GM23338 (cell line): ENCODE results near the gene WNT4. TPM values are rescaled to one million over a fixed set of nuclear protein-coding genes. Genes with fewer than 3 reads are reported as not detected.

ENCODE experiments used
- ATAC-seq: fragments of 200-7000 bp; cut with Tn5 transposase; 3 replicates; pipeline ENCODE4 v1.9.1; 2020
- DNase-seq: peaks from one replicate; pipeline ENCODE4 v3.0.0-alpha.2; 2015; ENCODE audit warnings: low spot score
- H2AFZ ChIP-seq: fragments of 200-600 bp; sonication (generic); 2 replicates; pipeline ENCODE4 v1.8.0; 2016; ENCODE audit warnings: antibody characterized with exemption, mild to moderate bottlenecking, moderate library complexity
- H3F3A ChIP-seq: fragments of 200-600 bp; sonication (generic); replicated peaks from 2 replicates; pipeline ENCODE4 v1.8.0; 2017; ENCODE audit warnings: antibody characterized with exemption, mixed run types, low read depth
- H3K27ac ChIP-seq: fragments of 200-600 bp; sonication (generic); 2 replicates; pipeline ENCODE4 v1.6.1; 2016; ENCODE audit warnings: low read depth
- H3K27me3 ChIP-seq: fragments of 200-600 bp; sonication (generic); 2 replicates; pipeline ENCODE4 v1.8.0; 2016; ENCODE audit warnings: mild to moderate bottlenecking, mixed run types, moderate library complexity; ENCODE audit not compliant: insufficient read depth
- H3K36me3 ChIP-seq: fragments of 200-600 bp; sonication (generic); 2 replicates; pipeline ENCODE4 v1.8.0; 2016; ENCODE audit warnings: mild to moderate bottlenecking; ENCODE audit not compliant: insufficient read depth
- H3K4me1 ChIP-seq: fragments of 200-600 bp; sonication (generic); 2 replicates; pipeline ENCODE4 v1.8.0; 2016; ENCODE audit warnings: mild to moderate bottlenecking, moderate library complexity; ENCODE audit not compliant: insufficient read depth
- H3K4me2 ChIP-seq: fragments of 200-600 bp; sonication (generic); 2 replicates; pipeline ENCODE4 v1.7.1; 2017; ENCODE audit warnings: mixed run types
- H3K4me3 ChIP-seq: fragments of 200-600 bp; sonication (generic); 2 replicates; pipeline ENCODE4 v1.6.1; 2016; ENCODE audit warnings: mixed run types
- H3K79me2 ChIP-seq: fragments of 200-600 bp; sonication (generic); replicated peaks from 2 replicates; pipeline ENCODE4 v1.8.0; 2017; ENCODE audit warnings: mild to moderate bottlenecking; ENCODE audit not compliant: insufficient read depth
- H3K9me2 ChIP-seq: fragments of 200-600 bp; sonication (generic); 2 replicates; pipeline ENCODE4 v1.8.0; 2017; ENCODE audit not compliant: insufficient read depth
- H4K20me1 ChIP-seq: fragments of 200-600 bp; sonication (generic); replicated peaks from 2 replicates; pipeline ENCODE4 v1.8.0; 2017; ENCODE audit warnings: mild to moderate bottlenecking; ENCODE audit not compliant: insufficient read depth
- H3K27ac Mint-ChIP-seq: 2 replicates; pipeline ENCODE4 v1.8.0; 2020; ENCODE audit warnings: inconsistent platforms, mild to moderate bottlenecking, moderate library complexity, mixed read lengths
- H3K27me3 Mint-ChIP-seq: 3 replicates; pipeline ENCODE4 v1.8.0; 2022; ENCODE audit warnings: low read depth, mild to moderate bottlenecking, moderate library complexity, mixed read lengths, inconsistent platforms; ENCODE audit not compliant: insufficient read depth, poor library complexity
- H3K36me3 Mint-ChIP-seq: 3 replicates; pipeline ENCODE4 v1.8.0; 2021; ENCODE audit warnings: low read depth, mild to moderate bottlenecking, inconsistent platforms, moderate library complexity, mixed read lengths
- H3K4me1 Mint-ChIP-seq: 3 replicates; pipeline ENCODE4 v1.8.0; 2020; ENCODE audit warnings: mild to moderate bottlenecking, inconsistent platforms, mixed read lengths
- H3K4me3 Mint-ChIP-seq: 3 replicates; pipeline ENCODE4 v1.8.0; 2021; ENCODE audit warnings: moderate library complexity, mild to moderate bottlenecking, inconsistent platforms, mixed read lengths
- H3K9me3 Mint-ChIP-seq: 3 replicates; pipeline ENCODE4 v1.8.0; 2020; ENCODE audit warnings: moderate library complexity, mild to moderate bottlenecking, inconsistent platforms, mixed read lengths
- CREB1 ChIP-seq: fragments of 250-450 bp; sonication (Bioruptor Pico); IDR thresholded peaks from 2 replicates; pipeline ENCODE4 v1.5.0; 2020; ENCODE audit warnings: low read depth, mild to moderate bottlenecking, moderate library complexity
- ETS1 ChIP-seq: IDR thresholded peaks from 2 replicates; pipeline ENCODE4 v1.6.1; 2016; ENCODE audit warnings: antibody characterized with exemption
- EZH2 ChIP-seq: fragments of 200-600 bp; sonication (generic); IDR thresholded peaks from one replicate; pipeline ENCODE4 v1.8.0; 2017; ENCODE audit warnings: antibody characterized with exemption, mild to moderate bottlenecking, low read depth; ENCODE audit not compliant: unreplicated experiment
- EZH2phosphoT487 ChIP-seq: fragments of 200-600 bp; sonication (generic); IDR thresholded peaks from one replicate; pipeline ENCODE4 v1.8.1; 2018; ENCODE audit warnings: antibody characterized with exemption; ENCODE audit not compliant: unreplicated experiment
- JUNB ChIP-seq: IDR thresholded peaks from one replicate; pipeline ENCODE4 v1.6.1; 2016; ENCODE audit warnings: antibody characterized with exemption; ENCODE audit not compliant: unreplicated experiment
- NANOG ChIP-seq: IDR thresholded peaks from 2 replicates; pipeline ENCODE4 v1.6.1; 2016; ENCODE audit warnings: antibody characterized with exemption, borderline replicate concordance
- REST ChIP-seq: IDR thresholded peaks from one replicate; pipeline ENCODE4 v1.6.1; 2018; ENCODE audit warnings: antibody characterized with exemption; ENCODE audit not compliant: unreplicated experiment
- STAT1 ChIP-seq: IDR thresholded peaks from one replicate; pipeline ENCODE4 v1.6.1; 2016; ENCODE audit warnings: antibody characterized with exemption; ENCODE audit not compliant: unreplicated experiment
- ZNF114 ChIP-seq: fragments of 250-450 bp; sonication (Bioruptor Pico); IDR thresholded peaks from 2 replicates; pipeline ENCODE4 v1.5.0; 2020; ENCODE audit warnings: mild to moderate bottlenecking, moderate library complexity
- ZNF331 ChIP-seq: fragments of 250-450 bp; sonication (Bioruptor Pico); IDR thresholded peaks from 2 replicates; pipeline ENCODE4 v1.5.0; 2020; ENCODE audit warnings: low read depth, mild to moderate bottlenecking, moderate library complexity
- ZNF462 ChIP-seq: fragments of 250-450 bp; sonication (Bioruptor Pico); IDR thresholded peaks from 2 replicates; pipeline ENCODE4 v1.5.0; 2020; ENCODE audit warnings: mild to moderate bottlenecking, moderate library complexity
- polyA plus RNA-seq: library from polyadenylated mRNA; unstranded; fragments of >200 nt; fragmentation: Nextera tagmentation; extraction: Ambion mirVana; gene quantifications from 2 replicates; pipeline ENCODE4 v1.2.1, GENCODE V29; 2016
- total RNA-seq: library from RNA; depleted of rRNA; stranded (reverse); fragments of >200 nt; shearing (Covaris generic); gene quantifications from 2 replicates; pipeline ENCODE4 v1.2.3, GENCODE V29; 2014
- TF ChIP-seq, protein P1 (sequence below), 2 experiments: fragments of 200-600 bp in 1 of 2; sonication (generic) in 1 of 2; conservative IDR thresholded peaks; 2 replicates each; pipeline versions ENCODE4 v1.5.1 to v1.6.1; 2016 to 2017; ENCODE audit warnings: antibody characterized with exemption in 2 of 2, low read depth in 2 of 2, mild to moderate bottlenecking in 2 of 2, moderate library complexity in 1 of 2

WNT4 gene
- total and polyA plus RNA-seq, 2 experiments from 2014 or later: 0.59 to 0.79 TPM

- no peak for TF ChIP-seq EZH2phosphoT487
- no peak for TF ChIP-seq CREB1 (CRISPR knock-in tag)
- no peak for TF ChIP-seq ZNF331 (CRISPR knock-in tag)
- no peak for TF ChIP-seq NANOG
Observed at GRCh38 chr1:22110016-22110415, 32.9 kb downstream of the WNT4 start (continued).

GRCh38 chr1:22108339-22109105, 34.4 kb downstream of the WNT4 start:
- no peaks in the 10 kb centered on the region for H3K9me2 ChIP-seq
- H3K79me2 ChIP-seq: peaks cover 25% of the 10 kb centered on the region
- H3K4me3 ChIP-seq: no peak overlapping the region
- peak overlapping the region; percentile 45; the same call in 1 of the 2 replicates for H3K27ac ChIP-seq
- H2AFZ ChIP-seq: no peak overlapping the region
- H3K27me3 Mint-ChIP-seq: peaks cover 7% of the 10 kb centered on the region
- H3K36me3 ChIP-seq: no peaks in the 10 kb centered on the region
- H3K4me3 Mint-ChIP-seq: no peak overlapping the region
- no peaks in the 10 kb centered on the region for H3K4me1 ChIP-seq
- H3K36me3 Mint-ChIP-seq: peaks cover 6% of the 10 kb centered on the region; the same call in 1 of the 3 replicates
- peak overlapping the region; percentile 33; the same call in 1 of the 2 replicates for H3K27ac Mint-ChIP-seq
- peaks cover 13% of the 10 kb centered on the region for H4K20me1 ChIP-seq
- H3K4me2 ChIP-seq: no peak overlapping the region
- no peaks in the 10 kb centered on the region for H3K27me3 ChIP-seq
- H3K9me3 Mint-ChIP-seq: no peaks in the 10 kb centered on the region; the same call in 2 of the 3 replicates
- no peaks in the 10 kb centered on the region for H3F3A ChIP-seq
- DNase-seq (no peak), ATAC-seq (no peak)
- H3K4me1 Mint-ChIP-seq: peaks cover 14% of the 10 kb centered on the region
- TF ChIP-seq, protein P1, sequence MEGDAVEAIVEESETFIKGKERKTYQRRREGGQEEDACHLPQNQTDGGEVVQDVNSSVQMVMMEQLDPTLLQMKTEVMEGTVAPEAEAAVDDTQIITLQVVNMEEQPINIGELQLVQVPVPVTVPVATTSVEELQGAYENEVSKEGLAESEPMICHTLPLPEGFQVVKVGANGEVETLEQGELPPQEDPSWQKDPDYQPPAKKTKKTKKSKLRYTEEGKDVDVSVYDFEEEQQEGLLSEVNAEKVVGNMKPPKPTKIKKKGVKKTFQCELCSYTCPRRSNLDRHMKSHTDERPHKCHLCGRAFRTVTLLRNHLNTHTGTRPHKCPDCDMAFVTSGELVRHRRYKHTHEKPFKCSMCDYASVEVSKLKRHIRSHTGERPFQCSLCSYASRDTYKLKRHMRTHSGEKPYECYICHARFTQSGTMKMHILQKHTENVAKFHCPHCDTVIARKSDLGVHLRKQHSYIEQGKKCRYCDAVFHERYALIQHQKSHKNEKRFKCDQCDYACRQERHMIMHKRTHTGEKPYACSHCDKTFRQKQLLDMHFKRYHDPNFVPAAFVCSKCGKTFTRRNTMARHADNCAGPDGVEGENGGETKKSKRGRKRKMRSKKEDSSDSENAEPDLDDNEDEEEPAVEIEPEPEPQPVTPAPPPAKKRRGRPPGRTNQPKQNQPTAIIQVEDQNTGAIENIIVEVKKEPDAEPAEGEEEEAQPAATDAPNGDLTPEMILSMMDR (conservative IDR thresholded peaks at IDR 0.05; ENCODE audit: low read depth in 2 of 2): no peak
- TF ChIP-seq ZNF462 (no peak), REST (no peak), STAT1 (no peak), EZH2 (no peak), ETS1 (no peak), JUNB (no peak), ZNF114 (no peak)
